Stimulated activated CD4-positive, alpha-beta T cell treated with anti-CD3 and anti-CD28 coated beads, Interleukin-15, amount 100 ng/mL, for 24 hours (primary cell): ENCODE data around the gene SFT2D1.
"Not testable (repeated sequence)": the region's sequence is repeated elsewhere in the genome, so short reads cannot be mapped to it uniquely, and the experiment has no call there.

Experiments
- DNase-seq: peaks from one replicate; pipeline ENCODE4 v3.0.0-alpha.2; 2020

SFT2D1 gene

GRCh38 chr6:166342349-166343149 is at the start of gene SFT2D1:
Gene SFT2D1, minus strand, starts transcription at chr6:166342545. Its CDS starts 64 bp downstream, at chr6:166342481.
- peak; percentile 89 for DNase-seq

- no peak for DNase-seq
These were observed 46.8 kb upstream of the SFT2D1 start for GRCh38 chr6:166389119-166389518.

- no peak for DNase-seq
These were observed 46.1 kb upstream of the SFT2D1 start for GRCh38 chr6:166388290-166389004.

- no peak for DNase-seq
These were observed 45.4 kb upstream of the SFT2D1 start for GRCh38 chr6:166387642-166388289.

- DNase-seq = not testable (repeated sequence)
These were observed 44.8 kb upstream of the SFT2D1 start for GRCh38 chr6:166387098-166387497.

GRCh38 chr6:166386111-166386510 is 43.8 kb upstream of the SFT2D1 start:
- DNase-seq = no peak

GRCh38 chr6:166383802-166384363 is 41.5 kb upstream of the SFT2D1 start:
- peak; percentile 41 for DNase-seq

- DNase-seq = peak; percentile 96
These were observed 40.8 kb upstream of the SFT2D1 start, which contains the start of gene MPC1 for GRCh38 chr6:166382933-166383801. Gene MPC1, minus strand, starts transcription at chr6:166382940. Its CDS starts 64 bp downstream, at chr6:166382876.

- DNase-seq = no peak
These were observed 40.2 kb upstream of the SFT2D1 start for GRCh38 chr6:166382500-166382932.

GRCh38 chr6:166381733-166382499 is 39.6 kb upstream of the SFT2D1 start:
- peak; percentile 81 for DNase-seq

GRCh38 chr6:166381381-166381732 is 39.0 kb upstream of the SFT2D1 start:
- no peak for DNase-seq

- no peak for DNase-seq
These were observed 37.5 kb upstream of the SFT2D1 start for GRCh38 chr6:166379800-166380199.

GRCh38 chr6:166379103-166379586 is 36.8 kb upstream of the SFT2D1 start:
- no peak for DNase-seq

GRCh38 chr6:166377721-166378120 is 35.4 kb upstream of the SFT2D1 start:
- no peak for DNase-seq

- DNase-seq = no peak
These were observed 32.7 kb upstream of the SFT2D1 start for GRCh38 chr6:166375013-166375412.

GRCh38 chr6:166370489-166370888 is 28.1 kb upstream of the SFT2D1 start:
- no peak for DNase-seq

GRCh38 chr6:166369782-166370181 is 27.4 kb upstream of the SFT2D1 start:
- DNase-seq = no peak

- DNase-seq = no peak
These were observed 24.6 kb upstream of the SFT2D1 start for GRCh38 chr6:166366921-166367320.

GRCh38 chr6:166365806-166366205 is 23.5 kb upstream of the SFT2D1 start:
- DNase-seq = no peak

GRCh38 chr6:166365221-166365620 is 22.9 kb upstream of the SFT2D1 start:
- no peak for DNase-seq

- no peak for DNase-seq
These were observed 22.1 kb upstream of the SFT2D1 start for GRCh38 chr6:166364456-166364855.
